Upper lobe of right lung (tissue), 1 donor: ENCODE data around the gene LRRC63. TPM values are rescaled to one million over a fixed set of nuclear protein-coding genes. Genes with fewer than 3 reads are reported as not detected.

ENCODE experiments used
- ATAC-seq: fragments of 200-7000 bp; cut with Tn5 transposase; one replicate; pipeline ENCODE4 v1.9.1; 2020; ENCODE audit warnings: mild to moderate bottlenecking, moderate library complexity
- DNase-seq: peaks from one replicate; pipeline ENCODE4 v3.0.0-alpha.2; 2020
- H3K27ac ChIP-seq: fragments of 200-600 bp; one replicate; pipeline ENCODE4 v1.8.0; 2022
- H3K27me3 ChIP-seq: fragments of 200-600 bp; one replicate; pipeline ENCODE4 v1.8.0; 2022; ENCODE audit warnings: mild to moderate bottlenecking
- H3K36me3 ChIP-seq: fragments of 200-600 bp; one replicate; pipeline ENCODE4 v1.8.0; 2022
- H3K4me1 ChIP-seq: fragments of 200-600 bp; one replicate; pipeline ENCODE4 v1.8.0; 2022
- H3K4me3 ChIP-seq: fragments of 200-600 bp; one replicate; pipeline ENCODE4 v1.8.0; 2022; ENCODE audit warnings: mild to moderate bottlenecking
- H3K9me3 ChIP-seq: fragments of 200-600 bp; one replicate; pipeline ENCODE4 v1.8.0; 2022
- CTCF ChIP-seq: fragments of 200-600 bp; IDR thresholded peaks from one replicate; pipeline ENCODE4 v1.8.0; 2022; ENCODE audit warnings: antibody characterized with exemption
- intact Hi-C: fragments of 100-400 bp; cut with DNase I; formaldehyde crosslinking; loops from one replicate; pipeline ENCODE4 v1.11.0; 2022
- total RNA-seq: library from RNA; stranded (reverse); fragmentation: NEBNext Ultra II Directional; extraction: Animal tissue kit (Norgen Biotek cat#: 25700); gene quantifications from one replicate; pipeline ENCODE4 v1.2.1, GENCODE V29; 2021
- donor health status: DM: no; HTN: yes; CAD: no; lungs with severe emphysema.

The LRRC63 gene
- total RNA-seq, 1 donor from 2014 or later = 0.29 TPM

GRCh38 chr13:46178821-46179220, 32.9 kb upstream of the LRRC63 start:
- Histone ChIP-seq H3K27me3 (no peaks in the 10 kb centered on the region), H3K27ac (no peak overlapping the region), H3K4me1 (peaks cover 15% of the 10 kb centered on the region), H3K36me3 (no peaks in the 10 kb centered on the region), H3K9me3 (no peaks in the 10 kb centered on the region), H3K4me3 (peak overlapping the region; percentile 40)
- no peak for ATAC-seq
- no peak for DNase-seq
- intact Hi-C loops = no loop called here
- TF ChIP-seq CTCF = no peak

GRCh38 chr13:46179491-46179908, 32.2 kb upstream of the LRRC63 start:
- H3K4me1 ChIP-seq = peaks cover 15% of the 10 kb centered on the region
- H3K27me3 ChIP-seq = no peaks in the 10 kb centered on the region
- H3K9me3 ChIP-seq = no peaks in the 10 kb centered on the region
- H3K36me3 ChIP-seq = no peaks in the 10 kb centered on the region
- intact Hi-C loops = no loop called here
- no peak for TF ChIP-seq CTCF
- peak overlapping the region; percentile 63 for H3K27ac ChIP-seq
- DNase-seq = peak; percentile 75
- H3K4me3 ChIP-seq = peak overlapping the region; percentile 40
- peak; percentile 53 for ATAC-seq

GRCh38 chr13:46179969-46180763, 31.6 kb upstream of the LRRC63 start:
- no peak for TF ChIP-seq CTCF
- no peak for ATAC-seq
- H3K36me3 ChIP-seq = no peaks in the 10 kb centered on the region
- no peaks in the 10 kb centered on the region for H3K9me3 ChIP-seq
- H3K4me3 ChIP-seq = peak overlapping the region; percentile 40
- no peaks in the 10 kb centered on the region for H3K27me3 ChIP-seq
- peaks cover 15% of the 10 kb centered on the region for H3K4me1 ChIP-seq
- no peak for DNase-seq
- peak overlapping the region; percentile 63 for H3K27ac ChIP-seq
- intact Hi-C loops = no loop called here

- intact Hi-C loops = no loop called here
- no peak for TF ChIP-seq CTCF
- H3K27me3 ChIP-seq = no peaks in the 10 kb centered on the region
- DNase-seq = no peak
- no peaks in the 10 kb centered on the region for H3K36me3 ChIP-seq
- no peak for ATAC-seq
- no peaks in the 10 kb centered on the region for H3K9me3 ChIP-seq
- peaks cover 15% of the 10 kb centered on the region for H3K4me1 ChIP-seq
- H3K4me3 ChIP-seq = peak overlapping the region; percentile 40
- H3K27ac ChIP-seq = peak overlapping the region; percentile 63
Observed at GRCh38 chr13:46181377-46181839, 30.3 kb upstream of the LRRC63 start.

- H3K36me3 ChIP-seq = no peaks in the 10 kb centered on the region
- intact Hi-C loops = no loop called here
- ATAC-seq (peak; percentile 75), DNase-seq (no peak)
- H3K27me3 ChIP-seq = no peaks in the 10 kb centered on the region
- no peaks in the 10 kb centered on the region for H3K9me3 ChIP-seq
- H3K4me3 ChIP-seq = peak within 1 kb of the TSS; percentile 40
- H3K4me1 ChIP-seq = peaks cover 15% of the 10 kb centered on the region
- TF ChIP-seq CTCF = no peak
- H3K27ac ChIP-seq = peak within 1 kb of the TSS; percentile 63
Observed at GRCh38 chr13:46181840-46182490, 29.8 kb upstream of the LRRC63 start, which contains the start of gene LCP1. TSS of gene LCP1 (minus strand) at chr13:46182177. CDS start at chr13:46159662, 22,515 bp downstream.
